ENCODE results near the gene PLEKHN1.

The PLEKHN1 gene

GRCh38 chr1:923131-923990, 42.9 kb upstream of the PLEKHN1 start, which contains the start of gene SAMD11:
TSS of gene SAMD11 (plus strand) at chr1:923923. CDS start at chr1:924432, 509 bp downstream.
- Histone ChIP-seq H3K27ac (ENCODE audit: low read depth, low read length) (no peak within 1 kb of the TSS), H3K27me3 (ENCODE audit: low read length) (no peaks in the 10 kb centered on the region), H3K36me3 (ENCODE audit: low read length) (no peaks in the 10 kb centered on the region), H3K9ac (ENCODE audit: low read length) (no peak within 1 kb of the TSS), H3K9me2 (replicated peaks; ENCODE audit: insufficient read depth, low read length) (no peaks in the 10 kb centered on the region), H3K4me3 (ENCODE audit: insufficient read depth, low read length, poor library complexity, severe bottlenecking) (no peak within 1 kb of the TSS), H4K20me1 (ENCODE audit: low read depth, low read length) (no peaks in the 10 kb centered on the region), H3F3A (ENCODE audit: insufficient read depth) (no peaks in the 10 kb centered on the region), H3K4me2 (ENCODE audit: low read depth, low read length, poor library complexity, severe bottlenecking) (no peak within 1 kb of the TSS), H3K79me2 (ENCODE audit: insufficient read depth, low read length) (no peaks in the 10 kb centered on the region), H2AFZ (ENCODE audit: low read depth, low read length, severe bottlenecking) (no peak within 1 kb of the TSS), H3K9me3 (ENCODE audit: insufficient read depth, low read length) (no peaks in the 10 kb centered on the region)
- TF ChIP-seq EZH2phosphoT487 (conservative IDR thresholded peaks at IDR 0.05; ENCODE audit: low read length): 0 out of 2 replicates have a peak, but pooled peaks have one; percentile 64
- no peak for TF ChIP-seq CTCF (IDR thresholded peaks at IDR 0.05; ENCODE audit: insufficient read depth, low read length, poor library complexity, severe bottlenecking)

- H2AFZ ChIP-seq (ENCODE audit: low read depth, low read length, severe bottlenecking): no peak overlapping the region
- no peaks in the 10 kb centered on the region for H3K36me3 ChIP-seq (ENCODE audit: low read length)
- no peaks in the 10 kb centered on the region for H3K27me3 ChIP-seq (ENCODE audit: low read length)
- no peaks in the 10 kb centered on the region for H3F3A ChIP-seq (ENCODE audit: insufficient read depth)
- H4K20me1 ChIP-seq (ENCODE audit: low read depth, low read length): no peaks in the 10 kb centered on the region
- no peak overlapping the region for H3K4me3 ChIP-seq (ENCODE audit: insufficient read depth, low read length, poor library complexity, severe bottlenecking)
- no peak overlapping the region for H3K9ac ChIP-seq (ENCODE audit: low read length)
- TF ChIP-seq CTCF (IDR thresholded peaks at IDR 0.05; ENCODE audit: insufficient read depth, low read length, poor library complexity, severe bottlenecking) (no peak), EZH2phosphoT487 (conservative IDR thresholded peaks at IDR 0.05; ENCODE audit: low read length) (no peak)
- no peak overlapping the region for H3K27ac ChIP-seq (ENCODE audit: low read depth, low read length)
- no peaks in the 10 kb centered on the region for H3K9me3 ChIP-seq (ENCODE audit: insufficient read depth, low read length)
- no peak overlapping the region for H3K4me2 ChIP-seq (ENCODE audit: low read depth, low read length, poor library complexity, severe bottlenecking)
- H3K9me2 ChIP-seq (replicated peaks; ENCODE audit: insufficient read depth, low read length): no peaks in the 10 kb centered on the region
- no peaks in the 10 kb centered on the region for H3K79me2 ChIP-seq (ENCODE audit: insufficient read depth, low read length)
Observed at GRCh38 chr1:923991-924655, 42.2 kb upstream of the PLEKHN1 start.

- no peak for TF ChIP-seq CTCF (IDR thresholded peaks at IDR 0.05; ENCODE audit: insufficient read depth, low read length, poor library complexity, severe bottlenecking)
- TF ChIP-seq EZH2phosphoT487 (conservative IDR thresholded peaks at IDR 0.05; ENCODE audit: low read length): no peak
- H3F3A ChIP-seq (ENCODE audit: insufficient read depth): no peaks in the 10 kb centered on the region
- no peaks in the 10 kb centered on the region for H3K9me3 ChIP-seq (ENCODE audit: insufficient read depth, low read length)
- H3K4me3 ChIP-seq (ENCODE audit: insufficient read depth, low read length, poor library complexity, severe bottlenecking): no peak overlapping the region
- H3K9ac ChIP-seq (ENCODE audit: low read length): no peak overlapping the region
- H3K27ac ChIP-seq (ENCODE audit: low read depth, low read length): no peak overlapping the region
- H4K20me1 ChIP-seq (ENCODE audit: low read depth, low read length): no peaks in the 10 kb centered on the region
- H3K79me2 ChIP-seq (ENCODE audit: insufficient read depth, low read length): no peaks in the 10 kb centered on the region
- no peaks in the 10 kb centered on the region for H3K9me2 ChIP-seq (replicated peaks; ENCODE audit: insufficient read depth, low read length)
- no peaks in the 10 kb centered on the region for H3K36me3 ChIP-seq (ENCODE audit: low read length)
- no peak overlapping the region for H2AFZ ChIP-seq (ENCODE audit: low read depth, low read length, severe bottlenecking)
- no peaks in the 10 kb centered on the region for H3K27me3 ChIP-seq (ENCODE audit: low read length)
- no peak overlapping the region for H3K4me2 ChIP-seq (ENCODE audit: low read depth, low read length, poor library complexity, severe bottlenecking)
Observed at GRCh38 chr1:924656-925560, 41.4 kb upstream of the PLEKHN1 start.

Measured in SU-DHL-6 (cell line).